Measurements from ENCODE around the gene EIF4E1B.
"Not testable (repeated sequence)": the region's sequence is repeated elsewhere in the genome, so short reads cannot be mapped to it uniquely, and the experiment has no call there.

The EIF4E1B gene

DNA sequence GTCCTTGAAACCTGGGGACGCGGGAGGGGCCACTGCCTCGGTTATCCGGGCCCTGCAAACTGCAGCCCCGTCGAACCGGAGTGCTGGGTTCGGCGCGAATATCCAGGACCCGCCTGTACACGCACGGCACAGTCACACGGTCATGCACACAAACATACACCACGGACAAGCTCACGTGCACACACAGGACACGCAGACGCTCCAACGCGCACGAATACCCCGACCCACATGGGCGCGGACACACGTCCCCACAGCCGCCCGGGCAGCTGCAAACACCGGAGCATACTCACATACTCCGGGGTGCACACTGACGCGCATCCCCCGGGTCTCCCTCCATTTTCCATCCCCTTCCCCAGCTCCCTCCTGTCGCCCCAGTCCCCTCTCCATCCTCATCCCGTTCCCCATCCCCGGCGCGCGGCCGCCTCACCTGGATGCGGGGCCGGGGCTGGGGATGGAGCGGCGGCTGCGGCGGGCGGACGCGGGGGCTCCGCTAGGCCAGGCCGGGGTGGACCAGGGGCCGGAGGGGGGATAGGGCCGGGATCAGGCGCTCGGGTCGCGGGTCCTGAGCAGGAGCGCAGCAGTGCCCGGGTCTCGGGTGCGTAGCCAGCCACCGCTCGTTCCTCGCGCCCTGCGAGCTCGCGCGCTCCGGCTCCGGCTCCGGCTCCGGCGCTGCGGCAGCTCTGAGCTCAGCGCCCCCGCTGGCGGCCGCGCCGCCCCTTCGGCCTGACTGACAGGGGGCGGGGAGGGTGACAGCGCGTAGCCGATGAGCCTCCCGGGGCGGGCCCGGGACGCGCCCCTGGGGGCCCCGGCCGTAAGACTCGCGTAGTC is at the start of gene EIF4E1B, which contains the start of gene SNCB:
Gene EIF4E1B, plus strand, starts transcription at position 823 of the 828 bp plus-strand sequence. CDS start 12,113 bp downstream, outside the sequence.
Gene SNCB, minus strand, starts transcription at position 682 of the 828 bp plus-strand sequence. CDS start 880 bp downstream, outside the sequence.
- peak; percentile 54 for DNase-seq (ENCODE audit: low read depth)

DNA sequence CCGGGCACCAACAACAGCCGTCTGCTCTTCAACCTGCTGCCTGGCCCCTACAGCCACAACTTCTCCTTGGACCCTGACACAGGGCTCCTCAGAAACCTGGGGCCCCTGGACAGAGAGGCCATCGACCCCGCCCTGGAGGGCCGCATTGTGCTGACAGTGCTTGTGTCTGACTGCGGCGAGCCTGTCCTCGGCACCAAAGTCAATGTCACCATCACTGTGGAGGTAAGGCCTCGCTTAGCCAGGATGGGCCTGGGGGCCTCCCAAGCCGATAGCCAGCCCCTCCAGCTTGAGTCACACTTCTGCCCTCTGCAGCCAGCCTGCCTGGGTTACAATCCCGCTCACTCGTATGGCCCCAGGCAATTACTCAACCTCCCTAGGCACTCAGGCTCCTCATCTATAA is 49.1 kb upstream of the EIF4E1B start:
- no peak for DNase-seq (ENCODE audit: low read depth)

- no peak for DNase-seq (ENCODE audit: low read depth)
These were observed 47.4 kb upstream of the EIF4E1B start for GRCh38 chr5:176583076-176583475.

- no peak for DNase-seq (ENCODE audit: low read depth)
These were observed 43.1 kb upstream of the EIF4E1B start for GRCh38 chr5:176587398-176587797.

GRCh38 chr5:176588297-176588696 is 42.2 kb upstream of the EIF4E1B start:
- DNase-seq (ENCODE audit: low read depth): no peak

- DNase-seq (ENCODE audit: low read depth): no peak
These were observed 41.3 kb upstream of the EIF4E1B start for GRCh38 chr5:176589039-176589769.

DNA sequence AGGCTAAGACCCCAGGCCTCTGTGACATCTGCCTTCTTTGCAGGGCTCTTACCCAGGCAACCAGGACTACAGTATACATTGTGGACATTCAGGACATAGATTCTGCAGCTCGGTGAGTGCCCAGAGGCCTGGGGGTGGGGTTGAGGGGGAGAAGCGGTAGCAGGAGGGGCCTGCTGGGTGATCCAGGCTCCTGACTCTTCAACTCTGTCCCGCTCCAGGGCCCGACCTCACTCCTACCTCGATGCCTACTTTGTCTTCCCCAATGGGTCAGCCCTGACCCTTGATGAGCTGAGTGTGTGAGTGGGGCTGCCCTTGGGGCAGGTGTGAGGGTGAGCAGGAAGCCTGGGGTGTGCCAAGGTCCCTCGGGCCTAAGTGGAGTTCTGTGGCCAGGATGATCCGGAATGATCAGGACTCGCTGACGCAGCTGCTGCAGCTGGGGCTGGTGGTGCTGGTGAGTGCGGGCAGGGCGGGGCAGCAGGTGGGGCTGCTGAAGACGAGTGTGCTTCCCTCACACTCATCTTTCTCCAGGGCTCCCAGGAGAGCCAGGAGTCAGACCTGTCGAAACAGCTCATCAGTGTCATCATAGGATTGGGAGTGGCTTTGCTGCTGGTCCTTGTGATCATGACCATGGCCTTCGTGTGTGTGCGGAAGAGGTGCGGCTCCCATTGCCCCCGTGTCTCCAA is 40.3 kb upstream of the EIF4E1B start:
- no peak for DNase-seq (ENCODE audit: low read depth)

GRCh38 chr5:176591667-176592066 is 38.8 kb upstream of the EIF4E1B start:
- DNase-seq (ENCODE audit: low read depth): not testable (repeated sequence)

DNA sequence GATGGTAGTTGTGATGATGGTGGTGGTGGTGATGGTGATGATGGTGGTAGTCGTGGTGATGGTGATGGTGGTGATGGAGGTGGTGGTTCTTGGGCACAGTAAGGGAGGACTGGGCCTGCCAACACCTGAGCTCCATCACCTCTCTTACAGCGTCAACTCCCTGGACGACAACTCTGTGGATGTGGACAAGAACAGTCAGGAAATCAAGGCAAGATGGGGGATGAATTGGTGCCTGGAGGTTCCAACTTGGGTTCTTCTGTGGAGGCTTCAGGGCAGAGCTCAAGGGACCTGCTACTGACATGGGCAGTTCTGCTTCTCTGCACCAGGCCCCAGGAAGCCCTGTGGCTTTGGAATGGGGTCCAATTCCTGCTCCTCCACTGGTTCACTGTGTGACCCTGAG is 37.9 kb upstream of the EIF4E1B start:
- DNase-seq (ENCODE audit: low read depth): no peak

DNA sequence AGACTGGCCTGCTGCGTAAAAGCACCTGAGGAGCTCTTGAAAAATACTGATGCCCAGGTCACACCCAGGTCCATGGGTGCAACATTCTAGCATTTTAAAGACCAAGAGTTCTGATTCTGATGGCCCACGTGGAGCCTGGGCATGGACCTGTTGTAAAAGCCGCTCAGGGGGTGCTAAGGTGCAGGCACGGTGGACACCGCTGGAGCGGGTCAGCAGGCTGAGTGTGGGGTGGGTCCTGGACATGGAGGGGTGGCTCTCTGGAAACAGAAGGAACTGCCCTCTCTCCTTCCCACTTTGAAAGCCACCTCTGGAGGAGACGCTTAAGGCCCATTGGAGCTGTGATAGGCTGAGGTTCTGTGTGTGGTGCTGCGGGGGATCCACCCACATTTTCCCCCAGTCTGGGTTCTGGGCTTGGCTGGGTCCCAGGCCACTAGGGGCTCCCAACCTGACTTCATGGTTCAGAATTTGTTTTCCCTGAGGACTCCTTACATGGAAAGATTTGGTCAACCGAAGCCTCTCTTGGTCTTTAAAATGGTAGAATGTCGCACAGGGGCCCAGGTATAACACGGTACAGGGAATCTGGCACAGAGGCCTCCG is 37.1 kb upstream of the EIF4E1B start:
- no peak for DNase-seq (ENCODE audit: low read depth)

DNA sequence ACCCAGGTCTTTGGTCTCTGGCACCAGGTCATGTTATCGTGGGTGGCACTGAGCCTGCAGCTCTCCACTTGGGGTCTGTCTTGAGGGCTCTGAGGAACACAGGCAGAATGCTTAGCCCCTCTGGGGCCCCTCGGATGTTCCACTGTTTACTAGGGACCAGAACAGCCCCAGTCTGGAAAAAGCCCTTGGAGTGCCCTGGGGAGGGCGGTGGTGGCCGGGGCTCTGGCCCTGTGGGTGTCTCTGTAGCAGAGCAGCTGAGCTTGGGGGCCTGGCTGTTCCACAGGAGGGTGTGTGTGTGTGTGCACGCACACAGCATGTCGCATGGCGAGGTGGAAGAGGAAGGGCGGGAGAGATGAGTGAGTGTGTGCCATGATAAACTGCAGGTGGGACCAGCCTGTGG is 35.9 kb upstream of the EIF4E1B start:
- no peak for DNase-seq (ENCODE audit: low read depth)

DNA sequence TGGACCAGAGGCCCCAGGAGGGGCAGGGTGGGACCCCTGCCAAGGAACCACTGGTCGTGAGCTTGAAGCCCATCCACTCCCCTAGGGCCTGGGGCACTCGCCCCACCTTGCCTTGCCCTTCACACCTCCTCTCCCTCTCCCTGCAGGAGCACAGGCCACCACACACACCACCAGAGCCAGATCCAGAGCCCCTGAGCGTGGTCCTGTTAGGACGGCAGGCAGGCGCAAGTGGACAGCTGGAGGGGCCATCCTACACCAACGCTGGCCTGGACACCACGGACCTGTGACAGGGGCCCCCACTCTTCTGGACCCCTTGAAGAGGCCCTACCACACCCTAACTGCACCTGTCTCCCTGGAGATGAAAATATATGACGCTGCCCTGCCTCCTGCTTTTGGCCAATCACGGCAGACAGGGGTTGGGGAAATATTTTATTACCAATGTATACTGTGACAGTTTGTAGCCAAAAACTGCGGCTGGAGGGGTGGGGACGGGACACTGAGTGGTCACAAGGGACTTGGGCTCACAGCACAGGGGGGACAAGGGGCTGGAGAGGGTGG is 35.0 kb upstream of the EIF4E1B start:
- DNase-seq (ENCODE audit: low read depth): no peak

GRCh38 chr5:176596069-176596644 is 34.3 kb upstream of the EIF4E1B start:
- no peak for DNase-seq (ENCODE audit: low read depth)

- DNase-seq (ENCODE audit: low read depth): peak; percentile 51
These were observed 33.6 kb upstream of the EIF4E1B start for GRCh38 chr5:176596689-176597416.

DNA sequence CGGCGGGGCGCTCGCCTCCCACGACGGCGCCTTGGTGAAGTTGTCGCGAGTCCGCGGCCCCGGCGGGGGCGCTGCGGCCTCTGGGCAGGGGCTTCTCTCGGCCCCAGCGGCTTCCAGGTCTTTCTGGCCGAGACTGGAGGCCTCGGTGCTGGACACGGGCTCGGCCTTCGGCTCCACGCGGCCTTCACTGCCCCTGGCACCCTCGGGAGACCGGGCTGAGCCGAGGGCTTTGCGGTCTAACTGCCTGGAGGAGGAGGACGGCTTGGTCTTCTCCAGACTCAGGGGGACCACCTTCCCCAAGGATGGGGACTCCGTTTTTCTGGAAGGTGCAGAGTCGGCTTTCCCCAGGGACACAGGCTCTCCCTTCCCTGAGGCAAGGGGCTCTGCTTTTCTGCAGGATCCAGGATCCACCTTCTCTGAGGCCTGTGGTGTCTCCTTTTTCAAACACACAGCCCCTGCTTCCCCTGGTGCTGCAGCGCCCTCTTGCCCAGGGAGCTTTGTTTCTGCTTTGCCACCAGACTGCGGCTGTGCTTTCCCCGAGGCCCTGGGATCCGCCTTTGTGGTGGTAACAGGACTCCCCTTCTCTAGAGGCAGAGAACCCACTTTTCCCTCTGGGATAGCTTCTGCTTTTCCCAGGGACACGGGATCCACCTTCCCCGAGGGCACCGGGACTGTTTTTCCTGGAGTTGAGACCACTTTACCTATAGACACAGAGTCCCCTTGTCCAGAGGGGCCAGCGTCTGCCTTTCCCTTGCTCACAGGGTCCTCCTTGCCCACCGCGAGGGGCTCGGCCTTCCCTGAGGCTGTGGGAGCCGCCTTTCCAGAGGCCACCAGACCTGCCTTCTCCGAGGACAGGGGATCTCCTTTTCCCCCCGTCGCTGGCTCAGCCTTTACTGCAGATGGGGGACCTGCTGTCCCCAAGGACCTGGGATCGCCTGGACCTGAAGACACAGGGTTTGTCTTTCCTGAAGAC is 32.8 kb upstream of the EIF4E1B start:
- DNase-seq (ENCODE audit: low read depth): no peak

DNA sequence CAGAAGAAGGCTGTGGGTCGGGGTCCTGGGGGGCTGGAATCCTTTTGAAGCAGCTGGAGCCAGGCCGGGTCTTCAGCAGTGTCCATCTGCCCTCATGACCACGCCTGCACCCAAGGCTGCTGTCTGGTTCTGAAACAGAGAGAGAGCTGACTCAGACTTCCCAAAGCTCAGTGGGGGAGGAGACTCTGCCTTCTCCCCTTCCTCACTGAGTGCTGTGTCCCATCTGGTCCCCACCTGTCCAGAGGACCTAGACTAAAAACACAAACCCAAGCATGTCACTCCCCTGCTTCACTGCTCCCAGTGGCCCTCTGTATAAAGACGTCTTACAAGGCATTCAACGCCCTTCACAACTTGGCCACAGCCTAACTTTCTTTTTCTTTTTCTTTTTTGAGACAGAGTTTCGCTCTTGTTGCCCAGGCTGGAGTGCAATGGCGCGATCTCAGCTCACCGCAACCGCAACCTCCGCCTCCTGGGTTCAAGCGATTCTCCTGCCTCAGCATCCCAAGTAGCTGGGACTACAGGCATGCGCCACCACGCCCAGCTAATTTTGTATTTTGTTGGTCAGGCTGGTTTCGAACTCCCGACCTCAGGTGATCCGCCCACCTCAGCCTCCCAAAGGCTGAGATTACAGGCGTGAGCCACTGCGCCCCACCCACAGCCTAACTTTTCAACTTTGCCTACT is 30.6 kb upstream of the EIF4E1B start:
- DNase-seq (ENCODE audit: low read depth): not testable (repeated sequence)

- DNase-seq (ENCODE audit: low read depth): no peak
These were observed 28.5 kb upstream of the EIF4E1B start for GRCh38 chr5:176601901-176602482.

GRCh38 chr5:176603091-176603490 is 27.4 kb upstream of the EIF4E1B start:
- no peak for DNase-seq (ENCODE audit: low read depth)

DNA sequence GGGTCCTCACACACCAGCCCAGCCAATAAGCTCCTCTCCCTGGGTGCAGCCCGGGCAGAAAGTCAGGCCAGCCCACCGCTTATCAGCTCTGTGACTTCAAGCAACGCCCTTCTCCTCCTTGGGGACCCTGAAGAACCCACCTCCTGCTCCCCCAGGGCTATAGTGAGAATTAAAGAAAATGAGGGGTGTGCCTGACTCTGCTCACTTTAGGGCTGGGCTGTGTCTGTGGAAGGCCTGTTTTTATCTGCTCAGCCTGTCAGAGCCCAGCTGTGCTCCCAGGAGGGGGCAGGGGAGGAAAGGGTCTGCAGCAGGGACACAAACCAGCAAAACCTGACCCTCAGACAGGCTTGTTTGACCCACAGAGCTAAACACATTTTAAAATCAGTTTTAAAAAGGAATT is 24.4 kb upstream of the EIF4E1B start:
- no peak for DNase-seq (ENCODE audit: low read depth)
